ENCODE data around the gene TDRD12. TPM values are rescaled to one million over a fixed set of nuclear protein-coding genes. Genes with fewer than 3 reads are reported as not detected.

TDRD12 gene
- total and polyA plus RNA-seq, 2 of the 13 experiments (the other 11 are each of a cell fraction or from before 2014, with no cell fraction given) = 0.03 to 0.40 TPM

- TF ChIP-seq TSC22D2 (CRISPR knock-in tag; IDR thresholded peaks at IDR 0.05; ENCODE audit: borderline replicate concordance) (no peak), ZNF574 (CRISPR knock-in tag; IDR thresholded peaks at IDR 0.05) (peak; percentile 38; the same call in 1 of the 2 replicates), ZNF597 (CRISPR knock-in tag; IDR thresholded peaks at IDR 0.05) (no peak), KLF12 (CRISPR knock-in tag; IDR thresholded peaks at IDR 0.05; ENCODE audit: borderline replicate concordance) (no peak), HNRNPK (IDR thresholded peaks at IDR 0.05; ENCODE audit: low read depth, low read length, poor library complexity, severe bottlenecking) (no peak), CBFB (CRISPR knock-in tag; IDR thresholded peaks at IDR 0.05) (no peak), ZNF180 (CRISPR knock-in tag; IDR thresholded peaks at IDR 0.05; ENCODE audit: borderline replicate concordance, low read depth) (no peak), ZHX1 (CRISPR knock-in tag; IDR thresholded peaks at IDR 0.05; ENCODE audit: low read depth) (no peak), KAT2B (IDR thresholded peaks at IDR 0.05; ENCODE audit: borderline replicate concordance, low read depth, low read length) (no peak)
Measured at GRCh38 chr19:32676186-32676894, 43.2 kb upstream of the TDRD12 start (continued).

Data from HepG2 (cell line).